HEK293 (cell line): ENCODE data around the gene NUP107.

Experiments
- EGR2 ChIP-seq: fragments of 450-650 bp; formaldehyde crosslinking; IDR thresholded peaks from 2 replicates; pipeline ENCODE4 v1.5.1; 2016; ENCODE audit warnings: low read depth, missing biosample characterization, missing genetic modification characterization
- GFI1B ChIP-seq: fragments of 450-650 bp; formaldehyde crosslinking; IDR thresholded peaks from 2 replicates; pipeline ENCODE4 v1.5.1; 2016; ENCODE audit warnings: missing biosample characterization, missing genetic modification characterization
- HIC1 ChIP-seq: fragments of 450-650 bp; formaldehyde crosslinking; IDR thresholded peaks from 2 replicates; pipeline ENCODE4 v1.5.1; 2016; ENCODE audit warnings: missing biosample characterization, missing genetic modification characterization
- KLF10 ChIP-seq: fragments of 450-650 bp; IDR thresholded peaks from 2 replicates; pipeline ENCODE4 v1.5.1; 2018; ENCODE audit warnings: missing biosample characterization, mild to moderate bottlenecking, missing genetic modification characterization
- MZF1 ChIP-seq: fragments of 450-650 bp; formaldehyde crosslinking; IDR thresholded peaks from 2 replicates; pipeline ENCODE4 v1.5.1; 2017; ENCODE audit warnings: missing biosample characterization, missing genetic modification characterization, borderline replicate concordance
- SCRT1 ChIP-seq: fragments of 450-650 bp; formaldehyde crosslinking; IDR thresholded peaks from 2 replicates; pipeline ENCODE4 v1.5.1; 2016; ENCODE audit warnings: missing biosample characterization, missing genetic modification characterization, borderline replicate concordance
- TCF7L2 ChIP-seq: IDR thresholded peaks from 2 replicates; pipeline ENCODE4 v1.6.1; 2011; ENCODE audit warnings: low read depth, mild to moderate bottlenecking, inconsistent platforms, low read length, moderate library complexity, borderline replicate concordance
- ZBTB44 ChIP-seq: fragments of 450-650 bp; IDR thresholded peaks from 2 replicates; pipeline ENCODE4 v1.5.1; 2018; ENCODE audit warnings: missing biosample characterization, mild to moderate bottlenecking, missing genetic modification characterization
- ZBTB48 ChIP-seq: fragments of 450-650 bp; formaldehyde crosslinking; IDR thresholded peaks from 2 replicates; pipeline ENCODE4 v1.5.1; 2016; ENCODE audit warnings: missing biosample characterization, missing genetic modification characterization
- ZBTB49 ChIP-seq: fragments of 450-650 bp; formaldehyde crosslinking; IDR thresholded peaks from 2 replicates; pipeline ENCODE4 v1.5.1; 2016; ENCODE audit warnings: missing biosample characterization, missing genetic modification characterization, low read depth
- ZBTB7A ChIP-seq: fragments of 450-650 bp; formaldehyde crosslinking; IDR thresholded peaks from 2 replicates; pipeline ENCODE4 v1.5.1; 2016; ENCODE audit warnings: low read depth, missing biosample characterization, missing genetic modification characterization
- ZFP41 ChIP-seq: fragments of 450-650 bp; formaldehyde crosslinking; IDR thresholded peaks from 2 replicates; pipeline ENCODE4 v1.5.1; 2016; ENCODE audit warnings: missing biosample characterization, missing genetic modification characterization, borderline replicate concordance
- ZNF132 ChIP-seq: fragments of 450-650 bp; formaldehyde crosslinking; IDR thresholded peaks from 2 replicates; pipeline ENCODE4 v1.5.1; 2017; ENCODE audit warnings: missing biosample characterization, missing genetic modification characterization, borderline replicate concordance
- ZNF214 ChIP-seq: fragments of 450-650 bp; formaldehyde crosslinking; IDR thresholded peaks from 2 replicates; pipeline ENCODE4 v1.5.1; 2017; ENCODE audit warnings: missing biosample characterization, mild to moderate bottlenecking, missing genetic modification characterization, borderline replicate concordance
- ZNF558 ChIP-seq: fragments of 450-650 bp; formaldehyde crosslinking; IDR thresholded peaks from 2 replicates; pipeline ENCODE4 v1.5.1; 2016; ENCODE audit warnings: missing biosample characterization, missing genetic modification characterization
- ZNF561 ChIP-seq: fragments of 450-650 bp; IDR thresholded peaks from 2 replicates; pipeline ENCODE4 v1.5.1; 2018; ENCODE audit warnings: missing biosample characterization, missing genetic modification characterization, borderline replicate concordance
- ZNF629 ChIP-seq: fragments of 450-650 bp; formaldehyde crosslinking; IDR thresholded peaks from 2 replicates; pipeline ENCODE4 v1.5.1; 2017; ENCODE audit warnings: missing biosample characterization, missing genetic modification characterization
- ZNF677 ChIP-seq: fragments of 450-650 bp; IDR thresholded peaks from 2 replicates; pipeline ENCODE4 v1.5.0; 2018; ENCODE audit warnings: missing biosample characterization, mild to moderate bottlenecking, missing genetic modification characterization, moderate library complexity
- ZNF747 ChIP-seq: fragments of 450-650 bp; formaldehyde crosslinking; IDR thresholded peaks from 2 replicates; pipeline ENCODE4 v1.5.1; 2016; ENCODE audit warnings: missing biosample characterization, missing genetic modification characterization
- ZNF768 ChIP-seq: fragments of 450-650 bp; formaldehyde crosslinking; IDR thresholded peaks from 2 replicates; pipeline ENCODE4 v1.5.1; 2018; ENCODE audit warnings: missing biosample characterization, mild to moderate bottlenecking, missing genetic modification characterization
- ZNF830 ChIP-seq: fragments of 450-650 bp; IDR thresholded peaks from 2 replicates; pipeline ENCODE4 v1.5.0; 2018; ENCODE audit warnings: missing biosample characterization, missing genetic modification characterization, low read depth, mild to moderate bottlenecking, moderate library complexity
- ZSCAN30 ChIP-seq: fragments of 450-650 bp; IDR thresholded peaks from 2 replicates; pipeline ENCODE4 v1.5.1; 2018; ENCODE audit warnings: missing biosample characterization, mild to moderate bottlenecking, missing genetic modification characterization, moderate library complexity
- TF ChIP-seq, protein P1 (sequence below): fragments of 450-650 bp; formaldehyde crosslinking; IDR thresholded peaks from 2 replicates; pipeline ENCODE4; 2016; ENCODE audit warnings: missing biosample characterization, missing genetic modification characterization
- TF ChIP-seq, protein P2 (sequence below): fragments of 450-650 bp; formaldehyde crosslinking; IDR thresholded peaks from 2 replicates; pipeline ENCODE4 v1.5.1; 2016; ENCODE audit warnings: missing biosample characterization, missing genetic modification characterization
- TF ChIP-seq, protein P3 (sequence below): fragments of 450-650 bp; formaldehyde crosslinking; IDR thresholded peaks from 2 replicates; pipeline ENCODE4 v1.5.1; 2017; ENCODE audit warnings: missing biosample characterization, missing genetic modification characterization
- TF ChIP-seq, protein P4 (sequence below): fragments of 450-650 bp; formaldehyde crosslinking; IDR thresholded peaks from 2 replicates; pipeline ENCODE4 v1.5.1; 2016; ENCODE audit warnings: missing biosample characterization, missing genetic modification characterization

NUP107 gene

DNA sequence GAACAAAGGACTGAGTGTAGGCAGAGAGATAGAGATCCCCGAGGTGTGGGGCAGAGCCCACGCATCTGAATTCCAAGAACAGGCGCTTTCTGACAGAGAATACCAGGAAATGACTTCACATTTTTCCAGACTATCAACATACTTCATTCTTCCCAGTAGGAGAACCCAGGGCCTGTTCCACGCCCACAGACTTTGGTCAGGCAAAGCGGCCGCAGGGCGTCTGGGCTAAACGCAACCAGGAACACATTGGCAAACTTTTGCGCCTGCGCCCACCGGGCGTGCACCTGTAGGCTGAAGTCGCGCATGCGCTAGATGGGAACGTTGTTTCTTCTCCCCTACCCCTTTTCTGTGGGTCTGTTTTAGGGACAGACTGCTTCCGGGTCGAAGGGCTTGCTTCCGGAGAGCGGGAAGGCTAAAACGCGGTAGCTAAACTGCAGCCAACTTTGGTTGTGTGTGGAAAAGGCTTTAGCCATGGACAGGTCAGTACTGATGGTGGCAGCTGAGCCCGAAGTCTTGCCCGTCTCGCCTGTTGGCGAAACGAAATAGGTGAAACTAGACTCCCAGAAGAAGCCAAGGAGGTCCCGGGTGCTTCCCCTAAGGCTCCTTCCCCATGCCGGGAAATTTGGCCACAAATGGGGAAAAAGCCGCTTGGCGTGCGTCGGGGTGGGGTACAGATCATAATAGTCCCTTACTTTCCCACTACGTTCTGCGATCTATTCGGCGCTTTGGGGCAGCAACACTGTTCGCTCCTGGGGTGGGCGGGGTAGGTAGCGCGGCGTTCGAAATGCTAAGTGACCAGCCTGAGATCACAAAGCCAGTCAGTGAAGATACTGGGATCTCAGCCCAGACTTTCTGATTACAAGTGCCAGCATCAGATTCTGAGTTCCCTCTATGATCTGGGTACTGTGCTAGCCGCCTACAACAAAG, at the start of gene NUP107 (continued):
- TF ChIP-seq, protein P1, sequence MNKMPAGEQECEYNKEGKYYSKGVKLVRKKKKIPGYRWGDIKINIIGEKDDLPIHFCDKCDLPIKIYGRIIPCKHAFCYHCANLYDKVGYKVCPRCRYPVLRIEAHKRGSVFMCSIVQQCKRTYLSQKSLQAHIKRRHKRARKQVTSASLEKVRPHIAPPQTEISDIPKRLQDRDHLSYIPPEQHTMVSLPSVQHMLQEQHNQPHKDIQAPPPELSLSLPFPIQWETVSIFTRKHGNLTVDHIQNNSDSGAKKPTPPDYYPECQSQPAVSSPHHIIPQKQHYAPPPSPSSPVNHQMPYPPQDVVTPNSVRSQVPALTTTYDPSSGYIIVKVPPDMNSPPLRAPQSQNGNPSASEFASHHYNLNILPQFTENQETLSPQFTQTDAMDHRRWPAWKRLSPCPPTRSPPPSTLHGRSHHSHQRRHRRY (tag by site-specific recombination), result no peak
- peak; percentile 90 for TF ChIP-seq SCRT1 (tag by site-specific recombination)
- TF ChIP-seq ZNF830 (tag by site-specific recombination), result no peak
- TF ChIP-seq ZNF214 (tag by site-specific recombination), result no peak
- TF ChIP-seq ZSCAN30 (tag by site-specific recombination), result peak; percentile 81
- TF ChIP-seq, protein P2, sequence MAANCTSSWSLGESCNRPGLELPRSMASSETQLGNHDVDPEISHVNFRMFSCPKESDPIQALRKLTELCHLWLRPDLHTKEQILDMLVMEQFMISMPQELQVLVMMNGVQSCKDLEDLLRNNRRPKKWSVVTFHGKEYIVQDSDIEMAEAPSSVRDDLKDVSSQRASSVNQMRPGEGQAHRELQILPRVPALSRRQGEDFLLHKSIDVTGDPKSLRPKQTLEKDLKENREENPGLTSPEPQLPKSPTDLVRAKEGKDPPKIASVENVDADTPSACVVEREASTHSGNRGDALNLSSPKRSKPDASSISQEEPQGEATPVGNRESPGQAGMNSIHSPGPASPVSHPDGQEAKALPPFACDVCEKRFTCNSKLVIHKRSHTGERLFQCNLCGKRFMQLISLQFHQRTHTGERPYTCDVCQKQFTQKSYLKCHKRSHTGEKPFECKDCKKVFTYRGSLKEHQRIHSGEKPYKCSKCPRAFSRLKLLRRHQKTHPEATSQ (tag by site-specific recombination), result 0 out of 2 replicates have a peak, but pooled peaks have one; percentile 46
- peak; percentile 57; the same call in 1 of the 2 replicates for TF ChIP-seq ZNF561 (tag by site-specific recombination)
- TF ChIP-seq ZBTB49 (tag by site-specific recombination), result no peak
- 0 out of 2 replicates have a peak, but pooled peaks have one; percentile 17 for TF ChIP-seq ZBTB48 (tag by site-specific recombination)
- TF ChIP-seq KLF10 (tag by site-specific recombination), result peak; percentile 61
- TF ChIP-seq ZNF558 (tag by site-specific recombination), result no peak; the same call in 1 of the 2 replicates
- peak; percentile 91 for TF ChIP-seq ZNF629 (tag by site-specific recombination)
- TF ChIP-seq ZFP41 (tag by site-specific recombination), result no peak
- no peak for TF ChIP-seq ZNF747 (tag by site-specific recombination)
- no peak for TF ChIP-seq ZNF132 (tag by site-specific recombination)
- TF ChIP-seq, protein P3, sequence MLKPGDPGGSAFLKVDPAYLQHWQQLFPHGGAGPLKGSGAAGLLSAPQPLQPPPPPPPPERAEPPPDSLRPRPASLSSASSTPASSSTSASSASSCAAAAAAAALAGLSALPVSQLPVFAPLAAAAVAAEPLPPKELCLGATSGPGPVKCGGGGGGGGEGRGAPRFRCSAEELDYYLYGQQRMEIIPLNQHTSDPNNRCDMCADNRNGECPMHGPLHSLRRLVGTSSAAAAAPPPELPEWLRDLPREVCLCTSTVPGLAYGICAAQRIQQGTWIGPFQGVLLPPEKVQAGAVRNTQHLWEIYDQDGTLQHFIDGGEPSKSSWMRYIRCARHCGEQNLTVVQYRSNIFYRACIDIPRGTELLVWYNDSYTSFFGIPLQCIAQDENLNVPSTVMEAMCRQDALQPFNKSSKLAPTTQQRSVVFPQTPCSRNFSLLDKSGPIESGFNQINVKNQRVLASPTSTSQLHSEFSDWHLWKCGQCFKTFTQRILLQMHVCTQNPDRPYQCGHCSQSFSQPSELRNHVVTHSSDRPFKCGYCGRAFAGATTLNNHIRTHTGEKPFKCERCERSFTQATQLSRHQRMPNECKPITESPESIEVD (tag by site-specific recombination), result no peak
- TF ChIP-seq ZNF677, result no peak
- TF ChIP-seq HIC1 (tag by site-specific recombination), result no peak
- TF ChIP-seq MZF1 (tag by site-specific recombination), result no peak
- TF ChIP-seq, protein P4, sequence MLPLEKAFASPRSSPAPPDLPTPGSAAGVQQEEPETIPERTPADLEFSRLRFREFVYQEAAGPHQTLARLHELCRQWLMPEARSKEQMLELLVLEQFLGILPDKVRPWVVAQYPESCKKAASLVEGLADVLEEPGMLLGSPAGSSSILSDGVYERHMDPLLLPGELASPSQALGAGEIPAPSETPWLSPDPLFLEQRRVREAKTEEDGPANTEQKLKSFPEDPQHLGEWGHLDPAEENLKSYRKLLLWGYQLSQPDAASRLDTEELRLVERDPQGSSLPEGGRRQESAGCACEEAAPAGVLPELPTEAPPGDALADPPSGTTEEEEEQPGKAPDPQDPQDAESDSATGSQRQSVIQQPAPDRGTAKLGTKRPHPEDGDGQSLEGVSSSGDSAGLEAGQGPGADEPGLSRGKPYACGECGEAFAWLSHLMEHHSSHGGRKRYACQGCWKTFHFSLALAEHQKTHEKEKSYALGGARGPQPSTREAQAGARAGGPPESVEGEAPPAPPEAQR (tag by site-specific recombination), result 0 out of 2 replicates have a peak, but pooled peaks have one; percentile 75
- peak; percentile 10; the same call in 1 of the 2 replicates for TF ChIP-seq ZBTB44 (tag by site-specific recombination)
- no peak for TF ChIP-seq GFI1B (tag by site-specific recombination)
- TF ChIP-seq ZBTB7A, result no peak
- no peak for TF ChIP-seq ZNF768 (tag by site-specific recombination)
- peak; percentile 92 for TF ChIP-seq EGR2 (tag by site-specific recombination)
- no peak for TF ChIP-seq TCF7L2
